Measurements from ENCODE around the gene PLPPR5.
A peak's percentile ranks its signal among the peaks of the same experiment; 100 is the strongest.

PLPPR5 gene

DNA sequence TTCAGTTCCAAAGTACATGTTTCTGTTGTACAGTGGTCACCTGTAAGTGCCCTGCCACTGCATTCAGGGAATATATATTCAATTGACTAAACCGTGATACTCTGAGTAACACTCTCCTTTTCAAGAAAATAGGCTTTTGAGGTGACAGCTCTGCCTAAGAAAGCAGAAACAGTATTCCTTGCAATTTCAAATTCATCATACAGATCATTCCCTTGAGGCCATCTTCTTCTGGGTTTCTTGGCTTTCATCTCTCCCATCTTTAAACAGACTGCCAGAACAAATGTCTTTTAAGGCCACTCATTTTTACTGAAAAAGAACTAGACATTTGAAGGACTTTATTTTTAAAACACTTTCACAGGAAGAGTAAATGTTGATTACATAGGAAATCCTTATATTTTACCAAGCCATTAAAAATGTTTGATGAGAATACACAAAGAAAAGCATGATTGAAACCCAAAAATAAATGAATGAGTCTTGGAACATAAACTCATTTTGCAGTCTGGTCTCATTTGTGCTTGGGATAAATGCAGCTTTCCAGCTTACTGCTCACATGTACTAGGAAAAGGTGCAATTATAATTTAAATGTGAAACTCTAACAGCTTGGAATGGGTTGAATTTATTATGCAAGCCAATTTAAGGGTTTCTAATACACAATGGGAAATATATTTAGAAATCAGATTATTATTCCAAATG, 34.7 kb downstream of the PLPPR5 start:
- no peak for DNase-seq (ENCODE audit: low spot score)

DNA sequence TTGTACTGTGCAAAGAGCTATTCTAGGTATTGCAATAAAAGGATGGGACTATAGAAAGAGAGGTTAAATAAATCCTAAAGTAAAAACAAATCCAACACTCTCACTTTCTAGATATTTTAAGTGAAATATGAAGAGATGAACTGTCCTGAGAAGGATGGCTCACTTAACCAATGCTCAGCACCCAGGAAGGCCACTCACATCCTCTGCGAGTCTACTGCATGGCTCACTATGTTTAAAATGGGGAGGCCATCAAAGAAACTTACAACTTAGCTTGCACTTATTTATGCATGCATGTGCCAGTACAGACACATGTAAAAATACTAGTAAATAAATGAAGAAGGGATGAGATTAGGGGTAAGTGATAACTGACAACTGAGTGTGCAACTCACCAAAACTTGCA, 37.5 kb downstream of the PLPPR5 start:
- no peak for DNase-seq (ENCODE audit: low spot score)

DNA sequence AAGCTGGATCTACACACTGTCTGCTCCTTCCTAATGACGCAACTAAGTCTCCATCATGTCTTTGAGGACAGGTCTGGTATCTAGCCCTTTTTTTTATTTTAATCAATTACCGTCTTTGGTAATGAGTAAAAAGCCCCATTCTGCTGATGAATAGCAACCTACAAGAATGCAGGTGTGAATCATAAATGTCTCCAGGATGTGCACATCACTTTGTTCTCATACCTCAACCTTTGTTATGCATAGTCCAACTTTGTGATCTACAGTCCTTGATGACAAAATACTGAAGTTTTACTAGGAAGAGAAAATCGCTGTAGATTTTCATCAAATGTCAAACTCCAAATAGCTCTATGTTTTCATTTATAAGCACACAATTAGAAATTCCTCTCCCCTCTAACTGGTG, 39.3 kb downstream of the PLPPR5 start:
- DNase-seq (ENCODE audit: low spot score) = no peak

DNA sequence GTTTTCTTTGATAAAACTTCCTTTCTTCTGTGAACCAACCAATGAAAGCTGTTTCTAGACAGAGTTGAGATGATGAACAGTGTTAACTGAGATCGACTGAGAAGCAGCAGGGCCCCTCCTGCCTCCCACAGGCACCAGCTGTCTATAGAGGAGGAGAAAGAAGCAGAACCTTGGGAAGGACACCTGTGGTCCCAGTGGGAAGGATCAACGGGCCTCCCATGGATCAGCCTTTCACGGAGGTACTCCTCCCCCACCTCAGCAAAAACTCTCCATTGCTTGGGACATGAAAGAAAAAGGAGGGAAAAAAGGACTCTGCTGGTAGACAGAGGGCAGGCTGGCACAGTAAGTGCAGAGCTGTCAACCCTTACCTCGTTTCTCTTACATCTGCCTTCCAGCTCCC, 40.5 kb downstream of the PLPPR5 start:
- no peak for DNase-seq (ENCODE audit: low spot score)

DNA sequence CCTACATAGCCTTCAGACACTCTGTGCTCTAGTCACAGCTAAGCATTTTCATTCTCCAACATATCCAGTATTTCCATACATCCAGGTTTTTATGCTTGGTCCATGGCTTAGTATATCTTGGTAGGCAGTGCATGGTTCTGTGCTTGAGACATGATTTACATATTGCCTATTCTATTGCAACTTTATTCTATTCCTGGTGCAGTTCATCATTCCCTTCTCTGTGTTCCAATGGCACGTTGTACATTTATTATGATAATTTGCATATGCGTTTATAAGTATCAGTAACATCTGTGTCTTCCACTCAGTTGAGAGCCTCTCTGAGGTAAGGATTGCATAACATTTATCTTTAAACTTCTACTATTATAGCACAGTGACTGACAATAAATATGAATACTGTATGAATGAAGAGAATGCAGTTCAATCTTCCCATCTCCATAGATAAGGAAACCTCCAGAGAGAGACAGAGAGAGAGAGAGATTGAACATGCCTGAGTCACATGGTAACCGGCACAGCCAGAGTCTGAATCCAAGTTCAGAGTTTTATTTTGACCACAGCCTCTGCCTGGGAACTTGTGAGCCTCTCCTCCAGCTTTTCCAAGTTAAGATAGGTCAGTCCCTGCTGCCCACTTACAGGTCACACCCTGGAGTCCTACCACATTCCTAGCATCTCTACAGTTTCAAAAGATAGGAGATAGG, 41.5 kb downstream of the PLPPR5 start:
- no peak for DNase-seq (ENCODE audit: low spot score)

DNA sequence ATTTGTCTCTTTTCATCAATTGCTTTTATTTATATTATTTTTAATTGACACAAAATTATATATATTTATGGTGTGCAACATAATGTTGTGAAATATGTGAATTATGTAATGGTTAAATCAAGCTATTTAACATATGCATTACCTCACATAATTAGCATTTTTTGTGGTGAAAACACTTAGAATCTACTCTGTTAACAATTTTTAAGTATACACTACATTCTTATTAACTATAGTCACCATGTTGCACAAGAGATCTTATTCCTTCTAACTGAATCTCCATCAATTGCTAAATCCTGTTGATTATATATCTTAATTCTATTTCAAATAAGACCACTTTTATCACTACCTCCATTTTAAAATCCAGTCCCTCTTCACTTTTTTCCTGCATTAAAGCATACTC, 42.5 kb downstream of the PLPPR5 start:
- no peak for DNase-seq (ENCODE audit: low spot score)

DNA sequence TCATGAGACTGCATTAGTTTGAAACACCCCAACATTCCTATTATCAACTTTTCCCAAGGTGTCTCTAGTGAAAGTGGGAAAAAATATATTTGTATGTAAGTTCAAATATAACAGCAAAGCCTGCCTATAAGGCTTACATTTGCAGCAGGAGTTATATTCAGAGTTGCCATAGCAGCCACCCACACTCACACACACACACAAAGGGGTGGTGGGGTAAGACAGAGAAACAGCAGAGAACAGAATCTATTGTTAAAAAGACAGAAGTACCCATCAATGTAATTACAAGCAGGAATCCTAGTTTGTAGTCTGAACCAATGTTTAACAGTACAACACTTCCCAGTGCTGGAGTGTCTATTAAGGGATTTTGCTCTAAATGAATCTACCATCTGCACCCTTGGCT, 55.0 kb downstream of the PLPPR5 start:
- DNase-seq (ENCODE audit: low spot score) = peak; percentile 50

DNA sequence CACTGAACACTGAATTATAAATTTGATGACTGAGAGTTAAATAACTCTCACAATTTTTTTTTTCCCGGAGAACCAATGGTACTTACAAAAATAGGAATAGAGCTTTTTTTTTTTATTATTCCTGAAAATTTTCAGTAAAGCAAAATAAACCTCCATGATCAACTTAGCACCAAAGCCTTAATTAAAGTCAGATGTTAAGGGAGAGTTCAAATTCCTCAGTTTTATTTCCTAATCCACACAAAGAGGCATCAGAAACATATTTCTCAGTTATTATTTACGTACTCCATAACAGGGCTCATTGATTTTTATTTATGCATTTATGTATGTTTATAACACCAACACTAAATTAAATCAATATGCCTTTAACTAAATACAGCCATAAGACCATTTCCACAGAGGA, 55.5 kb downstream of the PLPPR5 start:
- no peak for DNase-seq (ENCODE audit: low spot score)

DNA sequence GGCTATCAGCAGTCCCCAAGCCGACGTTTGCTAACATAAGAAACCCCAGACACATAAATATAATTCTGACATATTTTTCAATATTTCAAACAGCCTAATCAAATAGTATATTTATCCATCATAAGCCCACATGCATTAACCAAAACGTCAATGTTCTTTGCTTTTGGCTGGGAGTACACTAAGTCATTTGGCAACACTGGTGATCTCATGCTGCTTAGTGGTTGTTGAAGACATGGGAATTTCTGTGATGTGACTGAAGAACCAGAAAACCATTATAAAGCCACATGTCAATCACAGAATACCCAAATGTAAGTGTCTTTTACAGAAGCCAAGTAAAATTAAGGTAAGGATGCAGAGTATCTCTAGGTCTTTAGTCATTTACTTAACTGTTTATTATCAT, 57.6 kb downstream of the PLPPR5 start:
- DNase-seq (ENCODE audit: low spot score) = no peak

DNA sequence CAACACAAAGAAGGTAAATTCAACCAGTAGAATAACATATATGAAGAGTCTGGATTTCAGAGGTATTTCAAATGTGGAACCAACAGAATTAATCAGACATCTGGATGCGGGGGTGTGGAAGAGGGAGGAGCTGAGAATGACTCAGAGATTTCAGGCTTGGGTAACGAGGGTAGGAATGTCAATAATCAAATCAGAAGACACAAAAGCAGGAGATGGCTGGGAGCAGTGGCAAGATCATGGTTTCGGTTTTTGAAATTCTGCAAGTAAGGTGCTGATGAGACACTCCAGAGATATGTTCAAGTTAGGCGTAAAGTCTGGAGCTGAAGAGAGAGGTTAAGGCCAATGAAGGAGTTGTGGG, 64.0 kb downstream of the PLPPR5 start:
- DNase-seq (ENCODE audit: low spot score) = no peak

DNA sequence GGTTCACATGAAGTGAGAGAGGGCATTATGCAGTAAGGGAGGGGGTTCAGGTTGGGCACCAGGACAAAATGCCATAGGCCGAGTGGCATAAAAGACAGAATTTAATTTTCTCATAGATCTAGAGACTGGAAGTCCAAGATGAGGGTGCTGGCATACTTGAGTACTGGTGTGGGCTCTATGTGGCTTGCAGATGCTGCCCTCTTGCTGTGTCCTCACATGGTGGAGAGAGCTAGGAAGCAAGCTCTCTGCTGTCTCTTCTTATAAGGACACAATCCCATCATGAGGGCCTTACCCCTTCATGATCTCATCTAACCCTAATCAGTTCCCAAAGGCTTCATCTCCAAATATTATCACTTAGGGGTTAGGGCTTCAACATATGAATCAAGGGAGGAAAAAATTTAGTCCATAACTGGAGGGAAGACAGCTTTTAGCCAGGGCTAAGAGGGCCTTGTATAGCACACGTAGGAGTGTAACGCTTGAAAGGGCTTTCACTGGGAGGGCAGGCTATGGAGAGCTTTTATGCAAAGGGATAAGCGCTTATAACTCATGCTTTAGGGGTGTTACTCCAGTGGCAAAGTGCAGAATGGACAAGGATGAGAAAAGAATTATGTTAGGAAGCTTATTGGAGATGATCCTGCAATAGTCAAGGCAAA, 64.5 kb downstream of the PLPPR5 start:
- DNase-seq (ENCODE audit: low spot score) = no peak

DNA sequence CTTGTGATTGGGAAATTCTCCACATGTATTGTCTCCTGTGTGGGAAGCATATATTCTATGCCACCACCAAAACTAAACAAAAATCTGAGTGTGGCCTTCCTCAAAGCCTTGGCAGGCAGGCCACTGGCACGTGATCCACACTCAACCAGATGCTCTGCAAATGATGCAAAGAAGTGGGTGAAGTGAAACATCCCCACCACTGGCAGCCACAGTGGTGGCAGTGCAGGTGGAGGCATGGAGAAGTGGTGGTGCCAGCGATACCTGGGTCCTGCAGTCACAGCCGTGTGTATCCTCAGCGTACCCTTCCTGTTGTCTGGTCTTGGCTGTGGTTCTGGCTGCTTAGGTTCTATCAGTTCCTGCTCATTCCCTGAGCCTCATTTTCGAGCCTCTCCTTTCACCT, 65.2 kb downstream of the PLPPR5 start:
- DNase-seq (ENCODE audit: low spot score) = no peak

DNA sequence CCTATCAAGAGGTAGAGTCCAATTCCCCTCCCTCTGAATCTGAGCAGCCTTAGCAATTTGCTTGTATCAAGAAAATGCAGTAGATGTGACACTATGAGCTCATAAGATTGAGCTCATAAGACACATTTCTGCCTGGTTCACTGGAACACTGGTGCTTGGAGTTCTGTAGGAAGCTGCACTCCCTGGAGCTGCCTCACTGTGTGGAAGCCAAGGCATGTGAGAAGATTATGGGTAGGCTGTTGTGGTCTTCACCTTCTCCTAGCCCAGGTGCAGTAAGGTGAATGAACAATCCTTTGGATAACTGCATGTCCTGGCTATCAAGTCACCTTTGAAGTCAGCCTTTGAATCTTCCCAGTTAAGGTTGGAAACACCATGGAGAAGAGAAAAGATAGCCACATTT, 67.3 kb downstream of the PLPPR5 start:
- no peak for DNase-seq (ENCODE audit: low spot score)

DNA sequence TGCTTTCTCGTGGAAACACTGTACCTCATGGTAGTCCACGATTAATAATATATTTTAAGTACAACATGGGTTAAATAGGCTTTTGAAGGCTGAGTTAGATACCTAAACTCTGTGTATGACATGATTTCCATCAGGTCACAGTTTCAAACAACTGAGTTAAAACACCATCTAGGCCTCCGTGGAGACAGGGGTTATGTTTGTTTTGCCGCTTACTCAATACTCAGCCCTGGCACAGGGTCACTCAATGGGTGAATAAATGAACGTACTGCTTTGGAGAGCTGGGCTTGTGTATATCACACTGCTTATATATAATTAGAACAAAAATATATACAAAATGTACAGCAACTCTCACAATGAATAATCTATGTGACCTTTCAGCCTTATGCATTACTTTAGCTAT, 72.5 kb downstream of the PLPPR5 start:
- no peak for DNase-seq (ENCODE audit: low spot score)

DNA sequence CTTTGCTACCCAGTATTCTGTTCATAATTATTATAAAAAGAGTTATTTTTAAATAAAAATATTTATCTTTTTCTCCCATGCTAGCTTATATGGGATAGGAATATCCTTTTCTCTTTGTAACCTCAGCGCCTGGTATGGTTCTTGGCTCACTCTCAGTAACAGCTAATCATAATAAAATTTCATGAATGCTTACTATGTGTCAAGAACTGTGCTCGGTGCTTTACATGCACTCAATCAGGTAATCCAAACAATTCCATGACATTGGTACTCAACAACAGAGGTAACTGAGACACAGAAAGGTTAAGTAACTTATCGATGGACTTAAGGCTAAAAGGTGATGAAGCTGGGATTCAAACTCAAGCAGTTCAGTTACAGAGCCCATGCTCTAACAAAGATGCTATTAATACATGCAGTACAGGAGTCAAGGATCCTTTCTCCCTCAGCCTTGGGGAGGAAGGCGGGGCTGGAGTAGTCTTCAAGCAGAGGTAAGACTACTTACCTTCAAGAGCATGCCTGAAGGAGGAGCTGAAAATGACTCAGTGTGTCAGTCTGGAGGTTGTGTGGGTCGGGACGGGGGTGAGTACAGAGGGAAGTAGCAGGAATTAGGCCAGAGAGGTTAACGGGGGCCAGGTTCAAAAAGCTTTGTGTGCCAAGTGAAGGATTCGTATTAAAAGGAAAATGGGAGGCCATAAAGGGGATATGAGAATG, 73.4 kb downstream of the PLPPR5 start:
- DNase-seq (ENCODE audit: low spot score) = no peak

DNA sequence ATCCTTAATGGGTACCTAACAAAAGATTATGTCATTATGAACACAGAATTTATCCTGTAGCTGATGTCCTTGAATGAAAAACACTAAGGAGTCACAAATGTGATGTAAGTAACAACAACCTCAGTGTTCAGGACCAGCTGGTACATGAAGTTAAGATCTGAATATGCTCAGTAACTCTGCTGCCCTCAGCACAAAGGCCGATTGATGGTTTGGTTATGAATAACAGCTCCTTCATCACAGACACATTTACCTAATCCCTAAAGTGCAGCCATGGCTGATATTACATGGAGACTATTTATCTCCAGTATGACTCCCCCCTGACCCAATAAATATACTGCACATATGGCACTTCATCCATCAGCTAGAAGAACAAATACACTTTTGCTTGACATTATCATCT, 75.2 kb downstream of the PLPPR5 start:
- DNase-seq (ENCODE audit: low spot score) = no peak

DNA sequence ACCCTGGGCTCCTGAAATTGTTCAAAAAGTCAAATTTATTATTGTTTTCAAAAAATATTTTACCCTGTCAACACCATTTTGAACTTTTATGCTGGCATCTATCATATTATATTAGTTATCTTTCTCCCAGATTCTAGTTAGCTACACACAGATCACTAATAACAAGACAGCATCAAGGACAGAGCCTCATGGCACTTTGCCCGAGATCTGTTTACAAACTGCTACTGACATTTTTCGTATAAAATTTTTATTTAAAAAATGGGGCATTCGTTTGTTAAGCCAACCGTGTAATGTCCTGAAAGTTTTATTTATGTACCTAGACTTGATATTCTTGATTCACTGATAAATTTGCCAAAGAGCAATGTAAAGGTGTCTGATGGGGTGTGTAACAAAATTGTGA, 78.1 kb downstream of the PLPPR5 start:
- DNase-seq (ENCODE audit: low spot score) = no peak

DNA sequence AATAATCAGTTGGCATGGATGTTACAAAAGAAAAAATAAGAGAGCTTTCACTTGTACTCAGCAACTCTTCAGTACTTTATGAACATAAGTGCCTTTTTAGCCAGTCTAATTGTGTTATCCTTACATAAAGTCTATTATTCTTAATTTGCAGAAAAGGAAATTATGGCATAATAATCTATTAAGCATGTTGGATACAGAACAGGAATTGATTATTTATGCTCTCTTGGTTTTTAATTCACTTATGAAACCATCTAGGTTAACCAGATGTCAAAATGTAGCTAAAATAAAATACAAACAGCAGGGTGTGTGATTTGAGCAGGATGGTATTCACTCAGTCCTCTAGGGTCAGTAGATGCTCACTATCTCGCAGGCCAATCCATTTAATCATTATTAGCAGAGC, 79.7 kb downstream of the PLPPR5 start:
- no peak for DNase-seq (ENCODE audit: low spot score)

DNA sequence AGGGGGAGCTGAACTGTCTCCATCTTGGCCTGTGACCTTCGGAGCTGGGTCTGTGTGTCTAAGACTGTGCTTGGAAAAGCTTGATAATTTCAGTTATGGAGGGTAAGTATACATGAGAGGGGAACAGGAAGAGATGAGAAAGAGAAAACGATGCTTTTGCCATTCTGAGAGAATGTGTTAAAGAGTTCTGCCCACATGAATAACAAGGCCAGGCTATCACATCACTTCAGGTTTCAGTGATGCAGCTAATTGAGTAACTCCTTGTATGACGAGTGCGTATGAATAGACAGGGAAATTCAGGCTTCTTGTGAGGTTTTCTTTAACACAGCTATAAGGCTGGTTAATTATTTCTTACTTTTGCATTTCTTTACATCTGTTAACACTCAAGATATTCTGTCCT, 81.0 kb downstream of the PLPPR5 start:
- DNase-seq (ENCODE audit: low spot score) = no peak

DNA sequence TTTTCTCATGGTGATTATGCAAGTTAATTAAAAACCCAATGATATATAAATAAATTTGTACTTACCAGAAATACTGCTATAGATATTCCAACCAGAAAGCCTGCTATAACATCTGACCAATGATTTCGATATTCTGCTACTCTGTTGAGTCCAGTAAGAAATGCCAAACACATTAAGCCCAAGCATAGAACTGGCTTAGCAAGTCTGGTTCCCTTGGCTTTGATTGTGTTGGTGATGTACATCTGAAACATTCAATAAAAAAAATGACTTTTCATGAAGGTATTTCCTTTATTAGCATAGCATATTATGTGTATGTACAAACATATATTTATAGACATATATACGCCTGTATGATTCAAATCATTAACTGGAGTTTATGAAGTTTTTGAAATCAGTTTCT, 82.8 kb downstream of the PLPPR5 start:
- DNase-seq (ENCODE audit: low spot score) = no peak

DNA sequence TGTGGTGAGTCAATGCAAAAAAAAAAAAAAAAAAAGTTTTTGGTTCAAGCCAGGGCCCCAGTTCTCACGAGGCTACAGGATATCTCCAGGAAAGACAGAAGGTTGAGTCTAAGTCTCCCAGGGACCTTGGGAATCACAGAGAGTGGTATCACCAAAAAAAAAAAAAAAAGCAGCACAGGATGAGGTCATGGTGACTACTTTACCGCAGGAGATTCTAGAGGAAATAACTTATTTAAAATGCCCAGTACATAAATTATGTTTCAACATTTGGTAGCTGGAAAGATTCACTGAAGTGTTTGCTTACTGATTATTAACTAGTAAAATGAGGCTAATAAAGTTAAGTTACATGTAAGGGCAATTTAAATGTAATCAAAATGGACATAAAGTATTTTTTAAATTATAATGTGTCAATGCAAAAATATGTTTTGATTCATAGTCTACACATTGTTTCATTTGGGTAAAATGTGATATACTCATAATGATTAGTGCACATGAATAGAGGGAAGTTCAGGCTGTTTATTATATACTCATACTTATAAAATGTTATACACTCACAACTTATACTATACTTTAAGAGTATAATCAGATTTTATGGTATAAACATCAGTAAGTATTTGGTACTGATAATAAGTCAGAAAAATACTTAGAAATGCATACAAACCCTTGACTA, 84.1 kb downstream of the PLPPR5 start:
- DNase-seq (ENCODE audit: low spot score) = no peak

DNA sequence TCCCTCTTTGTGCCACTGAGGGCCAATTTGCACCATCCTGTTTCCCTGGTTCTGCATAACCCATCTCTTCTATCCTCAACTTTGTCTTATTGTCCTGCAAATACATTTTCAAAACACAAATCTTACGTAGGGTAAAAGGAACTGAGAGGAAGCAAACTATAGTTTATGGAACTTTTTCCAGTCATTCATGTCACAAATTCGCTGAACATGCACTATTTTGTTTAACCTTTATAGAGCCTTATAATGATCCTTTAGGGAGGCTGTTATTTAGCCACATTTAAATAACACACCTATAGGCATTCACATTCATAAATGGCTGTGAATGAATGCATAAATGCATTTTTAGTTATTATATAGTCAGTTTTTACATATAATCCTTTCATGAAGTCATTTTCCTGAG, 85.0 kb downstream of the PLPPR5 start:
- DNase-seq (ENCODE audit: low spot score) = no peak

DNA sequence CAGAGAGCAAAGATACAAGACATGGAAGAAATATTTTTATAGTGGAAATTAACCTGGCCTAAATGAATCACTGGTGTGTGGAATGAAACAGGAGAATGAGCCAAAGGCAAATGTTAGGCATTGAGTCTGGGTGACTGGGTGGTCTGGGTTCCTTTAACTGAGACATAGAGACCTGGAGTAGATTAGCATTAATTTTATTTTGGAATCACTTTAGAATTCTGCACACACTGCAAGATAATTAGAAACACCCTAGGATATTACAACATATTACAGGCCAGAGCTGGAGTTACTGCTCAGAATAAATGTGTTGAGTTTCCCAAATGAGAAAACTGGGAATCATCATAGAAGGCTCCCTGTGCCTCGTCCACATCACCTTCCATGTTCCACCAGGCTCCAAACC, 85.5 kb downstream of the PLPPR5 start:
- no peak for DNase-seq (ENCODE audit: low spot score)
